Ishikawa (cell line): Measurements from ENCODE around the gene CKAP4.

Experiments
- CEBPB ChIP-seq: IDR thresholded peaks from 2 replicates; pipeline ENCODE4 v1.6.1; 2012
- CREB1 ChIP-seq: IDR thresholded peaks from 2 replicates; pipeline ENCODE4 v1.6.1; 2012; ENCODE audit warnings: low read depth
- EGR1 ChIP-seq: IDR thresholded peaks from 2 replicates; pipeline ENCODE4 v1.6.1; 2012
- EP300 ChIP-seq: IDR thresholded peaks from 2 replicates; pipeline ENCODE4 v1.6.1; 2012; ENCODE audit warnings: borderline replicate concordance
- FOXM1 ChIP-seq: IDR thresholded peaks from 2 replicates; pipeline ENCODE4 v1.6.1; 2012; ENCODE audit warnings: low read depth, borderline replicate concordance
- MAX ChIP-seq: IDR thresholded peaks from 2 replicates; pipeline ENCODE4 v1.6.1; 2012
- NFIC ChIP-seq: IDR thresholded peaks from 2 replicates; pipeline ENCODE4 v1.6.1; 2012
- RAD21 ChIP-seq: IDR thresholded peaks from 2 replicates; pipeline ENCODE4 v1.6.1; 2012; ENCODE audit warnings: low read depth
- REST ChIP-seq: IDR thresholded peaks from 2 replicates; pipeline ENCODE4 v1.6.1; 2012; ENCODE audit warnings: low read depth, mild to moderate bottlenecking
- TAF1 ChIP-seq: IDR thresholded peaks from 2 replicates; pipeline ENCODE4 v1.6.1; 2012; ENCODE audit warnings: low read depth, mild to moderate bottlenecking
- TCF12 ChIP-seq: IDR thresholded peaks from 2 replicates; pipeline ENCODE4 v1.6.1; 2012; ENCODE audit warnings: low read depth
- TEAD4 ChIP-seq: IDR thresholded peaks from 2 replicates; pipeline ENCODE4 v1.6.1; 2012
- USF1 ChIP-seq: IDR thresholded peaks from 2 replicates; pipeline ENCODE4 v1.6.1; 2012
- YY1 ChIP-seq: IDR thresholded peaks from 2 replicates; pipeline ENCODE4 v1.6.1; 2012; ENCODE audit warnings: low read depth
- ZBTB7A ChIP-seq: IDR thresholded peaks from 2 replicates; pipeline ENCODE4 v1.6.1; 2012; ENCODE audit warnings: low read depth

The CKAP4 gene

GRCh38 chr12:106197906-106198623 lies 49.8 kb downstream of the CKAP4 start:
- TF ChIP-seq TCF12 (no peak), RAD21 (no peak), NFIC (no peak), CEBPB (no peak), ZBTB7A (no peak), TEAD4 (no peak), USF1 (no peak), CREB1 (no peak), EP300 (no peak), TAF1 (no peak), MAX (no peak)

- TF ChIP-seq EP300 (no peak), ZBTB7A (no peak), CEBPB (peak; percentile 58; the same call in 1 of the 2 replicates)
These were observed 52.2 kb downstream of the CKAP4 start for GRCh38 chr12:106195621-106196027.

- TF ChIP-seq RAD21 (no peak), MAX (no peak), FOXM1 (no peak), CEBPB (no peak), TCF12 (no peak), ZBTB7A (no peak), EP300 (no peak), TAF1 (no peak), NFIC (no peak), REST (no peak), YY1 (no peak), TEAD4 (no peak), CREB1 (no peak), USF1 (no peak), EGR1 (no peak)
These were observed 53.5 kb downstream of the CKAP4 start for GRCh38 chr12:106194351-106194750.

GRCh38 chr12:106193394-106194215 lies 54.2 kb downstream of the CKAP4 start:
- TF ChIP-seq ZBTB7A: no peak
- no peak for TF ChIP-seq CREB1
- TF ChIP-seq EP300: no peak
- no peak for TF ChIP-seq CEBPB
- no peak for TF ChIP-seq NFIC
- TF ChIP-seq EGR1: no peak
- TF ChIP-seq FOXM1: no peak
- TF ChIP-seq REST: no peak
- no peak for TF ChIP-seq TCF12
- no peak for TF ChIP-seq TEAD4
- no peak for TF ChIP-seq USF1
- no peak for TF ChIP-seq TAF1
- TF ChIP-seq YY1: no peak
- TF ChIP-seq RAD21: no peak
- no peak for TF ChIP-seq MAX
